A549 (cell line): ENCODE data around the gene GJA4. TPM values are rescaled to one million over a fixed set of nuclear protein-coding genes. Genes with fewer than 3 reads are reported as not detected.

Experiments used
- ATAC-seq, 2 experiments: fragments of 200-7000 bp in 1 of 2; fragments of >200 bp in 1 of 2; cut with Nextera tagmentation in 1 of 2; cut with Tn5 transposase in 1 of 2; 3 replicates each; pipeline versions ENCODE4 v1.8.0 to v1.9.1; 2018 to 2020; ENCODE audit warnings: mild to moderate bottlenecking in 1 of 2, moderate library complexity in 1 of 2
- CTCF ChIA-PET: fragments of 300-600 bp; sonication (Branson Sonifier 250); formaldehyde crosslinking; extraction: SDS; loops from one replicate; lab custom pipeline; 2021; ENCODE audit warnings: antibody characterized with exemption, inconsistent platforms; lab: Yijun Ruan, JAX
- POLR2A ChIA-PET: fragments of 350-600 bp; formaldehyde crosslinking; extraction: SDS; loops from one replicate; lab custom pipeline; 2021; ENCODE audit warnings: antibody characterized with exemption, inconsistent platforms; lab: Yijun Ruan, JAX
- DNase-seq, 2 experiments: peaks; one replicate each; pipeline versions ENCODE4 v3.0.0 to v3.0.0-alpha.2; 2011 to 2016; ENCODE audit warnings: low read depth in 1 of 2, low spot score in 1 of 2
- FAIRE-seq: peaks from 2 replicates; lab custom pipeline; 2011; peaks lifted over from hg19 to GRCh38; lab: Jason Lieb, UNC
- H3K27ac ChIP-seq, 2 experiments: fragments of >200 bp; sonication (Bioruptor Twin); formaldehyde crosslinking; 3 replicates each; pipeline ENCODE4 v1.5.1; 2016 to 2017
- H3K4me1 ChIP-seq: fragments of >200 bp; sonication (Bioruptor Twin); formaldehyde crosslinking; 3 replicates; pipeline ENCODE4 v1.6.1; 2016
- H3K4me2 ChIP-seq: fragments of >200 bp; sonication (Bioruptor Twin); formaldehyde crosslinking; 3 replicates; pipeline ENCODE4 v1.6.1; 2016
- H3K4me3 ChIP-seq: fragments of >200 bp; sonication (Bioruptor Twin); formaldehyde crosslinking; 3 replicates; pipeline ENCODE4 v1.5.1; 2016
- H3K9me3 ChIP-seq: fragments of >200 bp; sonication (Bioruptor Twin); formaldehyde crosslinking; 3 replicates; pipeline ENCODE4 v1.6.1; 2016
- BCL3 ChIP-seq: fragments of >200 bp; sonication (Bioruptor Twin); formaldehyde crosslinking; IDR thresholded peaks from 3 replicates; pipeline ENCODE4 v1.6.1; 2016
- ESRRA ChIP-seq: fragments of 150-350 bp; IDR thresholded peaks from 2 replicates; pipeline ENCODE4 v1.6.1; 2014; ENCODE audit warnings: mild to moderate bottlenecking, low read length, borderline replicate concordance
- FOSB ChIP-seq: fragments of 250-450 bp; sonication (Bioruptor Pico); IDR thresholded peaks from 2 replicates; pipeline ENCODE4 v1.5.0; 2020; ENCODE audit warnings: mild to moderate bottlenecking, moderate library complexity
- HOXB13 ChIP-seq: fragments of 250-450 bp; sonication (Bioruptor Pico); IDR thresholded peaks from 2 replicates; pipeline ENCODE4 v1.5.0; 2020; ENCODE audit warnings: low read depth, mild to moderate bottlenecking, moderate library complexity
- HOXB5 ChIP-seq: fragments of 250-450 bp; sonication (Bioruptor Pico); IDR thresholded peaks from 2 replicates; pipeline ENCODE4 v1.5.0; 2020; ENCODE audit warnings: mild to moderate bottlenecking, moderate library complexity
- JUNB ChIP-seq: fragments of >200 bp; sonication (Bioruptor Twin); formaldehyde crosslinking; IDR thresholded peaks from 2 replicates; pipeline ENCODE4 v1.6.1; 2016
- KDM1A ChIP-seq: fragments of 200-600 bp; sonication (generic); IDR thresholded peaks from 2 replicates; pipeline ENCODE4 v1.6.1; 2016; ENCODE audit warnings: low read depth, mild to moderate bottlenecking
- POLR2A ChIP-seq: IDR thresholded peaks from 2 replicates; pipeline ENCODE4 v1.6.1; 2012; ENCODE audit warnings: mild to moderate bottlenecking, low read length
- RARB ChIP-seq: fragments of 250-450 bp; sonication (Bioruptor Pico); IDR thresholded peaks from 2 replicates; pipeline ENCODE4 v1.8.0; 2021; ENCODE audit warnings: mild to moderate bottlenecking, moderate library complexity
- RCOR1 ChIP-seq: fragments of 150-350 bp; IDR thresholded peaks from 2 replicates; pipeline ENCODE4 v1.6.1; 2014; ENCODE audit warnings: antibody characterized with exemption, low read length, low read depth
- TP53 ChIP-seq: fragments of 250-450 bp; sonication (Bioruptor Pico); IDR thresholded peaks from 2 replicates; pipeline ENCODE4 v1.5.0; 2021; ENCODE audit warnings: mild to moderate bottlenecking, moderate library complexity
- ZC3H11A ChIP-seq: fragments of 450-650 bp; IDR thresholded peaks from 2 replicates; pipeline ENCODE4 v1.6.1; 2014; ENCODE audit warnings: antibody characterized with exemption, mild to moderate bottlenecking
- ZNF302 ChIP-seq: fragments of 250-450 bp; sonication (Bioruptor Pico); IDR thresholded peaks from 2 replicates; pipeline ENCODE4 v1.9.0; 2021; ENCODE audit warnings: inconsistent platforms, mild to moderate bottlenecking, moderate library complexity
- WGBS: methylation state at CpG from one replicate; pipeline ENCODE4 v1.1.6; 2017; ENCODE audit errors: missing lambda C conversion rate; 5-methylcytosine and 5-hydroxymethylcytosine counted together
- polyA plus RNA-seq, 4 experiments: library from polyadenylated mRNA; depleted of rRNA in 3 of 4; stranded (reverse); fragments of >200 nt; fragmentation: RNase III in 1 of 4; extraction: RNeasy Plus Mini Kit Qiagen cat#74134 plus additional on column Dnase treatment in 1 of 4; gene quantifications; 2 replicates in 3 of 4; 3 replicates in 1 of 4; pipeline ENCODE4 v1.2.3, GENCODE V29; 2011 to 2017
- TF ChIP-seq, protein P1 (sequence below): fragments of 250-450 bp; sonication (Bioruptor Pico); IDR thresholded peaks from 2 replicates; pipeline ENCODE4 v1.5.0; 2020; ENCODE audit warnings: low read depth, mild to moderate bottlenecking, moderate library complexity

GJA4 gene
- polyA plus RNA-seq, 2 of the 4 experiments (the other 2 are of a cell fraction): not detected

DNA sequence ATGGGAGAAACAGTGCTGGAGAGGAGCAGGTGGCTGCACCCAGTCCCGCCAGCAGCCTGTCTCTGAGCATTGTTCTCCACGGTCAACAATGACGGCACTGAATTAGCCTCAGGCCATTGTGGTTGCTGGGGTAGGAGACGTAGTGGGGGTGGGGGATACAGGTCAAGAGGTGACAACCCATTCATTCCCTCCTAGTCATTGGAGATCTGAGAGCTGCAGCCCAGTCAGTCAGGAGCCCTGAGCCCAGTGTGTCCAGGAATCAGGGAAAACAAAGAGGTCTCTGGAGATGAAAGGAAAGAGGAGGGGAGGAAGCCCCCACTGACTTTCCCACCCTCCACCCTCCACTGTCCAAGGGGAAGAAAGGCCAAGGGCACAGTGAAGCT is 51.4 kb downstream of the GJA4 start:
- H3K4me3 ChIP-seq: no peak overlapping the region
- DNase-seq (no peak), ATAC-seq (no peak), FAIRE-seq (no peak)
- no peak for TF ChIP-seq POLR2A
- TF ChIP-seq, protein P1, sequence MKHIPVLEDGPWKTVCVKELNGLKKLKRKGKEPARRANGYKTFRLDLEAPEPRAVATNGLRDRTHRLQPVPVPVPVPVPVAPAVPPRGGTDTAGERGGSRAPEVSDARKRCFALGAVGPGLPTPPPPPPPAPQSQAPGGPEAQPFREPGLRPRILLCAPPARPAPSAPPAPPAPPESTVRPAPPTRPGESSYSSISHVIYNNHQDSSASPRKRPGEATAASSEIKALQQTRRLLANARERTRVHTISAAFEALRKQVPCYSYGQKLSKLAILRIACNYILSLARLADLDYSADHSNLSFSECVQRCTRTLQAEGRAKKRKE: no peak
- TF ChIP-seq ZC3H11A: no peak
- TF ChIP-seq HOXB13 (CRISPR knock-in tag): no peak
- no peak for TF ChIP-seq RCOR1
- no peak for TF ChIP-seq KDM1A
- no peak for TF ChIP-seq ZNF302 (CRISPR knock-in tag)
- no peak for TF ChIP-seq BCL3
- no peak for TF ChIP-seq HOXB5 (CRISPR knock-in tag)
- no peak for TF ChIP-seq TP53
- no peak for TF ChIP-seq FOSB (CRISPR knock-in tag)
- no peak for TF ChIP-seq JUNB
- no peak for TF ChIP-seq RARB (CRISPR knock-in tag)
- TF ChIP-seq ESRRA: no peak
- POLR2A ChIA-PET: no interaction called here
- CTCF ChIA-PET: interaction anchor here (1.8 kb wide), 1 partner anchor 8 kb away, joined by 12 read pairs; no protein-coding TSS in a partner anchor
- no peaks in the 10 kb centered on the region for H3K9me3 ChIP-seq
- no peak overlapping the region for H3K4me2 ChIP-seq
- 75% methylated on average over 2 of the region's 4 CpGs for WGBS
- no peaks in the 10 kb centered on the region for H3K4me1 ChIP-seq
- H3K27ac ChIP-seq: no peak overlapping the region

Other genes with a start within 250 kb of the GJA4 start
- gene GJB5, start 38.0 kb upstream of the GJA4 start, polyA plus RNA-seq (2011; rRNA removed): 0.11 and 0.16 TPM in 2 replicates
- gene GJB5, start 38.0 kb upstream of the GJA4 start, polyA plus RNA-seq (2017; fragmentation: RNase III; extraction: RNeasy Plus Mini Kit Qiagen cat#74134 plus additional on column Dnase treatment): 0.09 to 0.15 TPM in 2 of 3 replicates, not detected in the other
- 0.07 TPM in 1 of 2 replicates, not detected in the other for gene GJB4, start 33.3 kb upstream of the GJA4 start, polyA plus RNA-seq (2011; rRNA removed)
- gene GJB4, start 33.3 kb upstream of the GJA4 start, polyA plus RNA-seq (2017; fragmentation: RNase III; extraction: RNeasy Plus Mini Kit Qiagen cat#74134 plus additional on column Dnase treatment): 0.04 to 0.07 TPM in 2 of 3 replicates, not detected in the other
- 0.50 and 0.81 TPM in 2 replicates for gene GJB3, start 11.8 kb upstream of the GJA4 start, polyA plus RNA-seq (2011; rRNA removed)
- 0.75 to 0.84 TPM (median 0.76 TPM) in 3 replicates for gene GJB3, start 11.8 kb upstream of the GJA4 start, polyA plus RNA-seq (2017; fragmentation: RNase III; extraction: RNeasy Plus Mini Kit Qiagen cat#74134 plus additional on column Dnase treatment)
- gene SMIM12, start 66.8 kb downstream of the GJA4 start, polyA plus RNA-seq (2011; rRNA removed): 34.6 and 35.8 TPM in 2 replicates
- 34.5 to 37.5 TPM (median 34.6 TPM) in 3 replicates for gene SMIM12, start 66.8 kb downstream of the GJA4 start, polyA plus RNA-seq (2017; fragmentation: RNase III; extraction: RNeasy Plus Mini Kit Qiagen cat#74134 plus additional on column Dnase treatment)
- gene DLGAP3, start 136.7 kb downstream of the GJA4 start, polyA plus RNA-seq (2011; rRNA removed): 0.03 TPM in 1 of 2 replicates, not detected in the other
- gene DLGAP3, start 136.7 kb downstream of the GJA4 start, polyA plus RNA-seq (2017; fragmentation: RNase III; extraction: RNeasy Plus Mini Kit Qiagen cat#74134 plus additional on column Dnase treatment): 0.04 to 0.07 TPM (median 0.05 TPM) in 3 replicates
- 27.2 and 31.8 TPM in 2 replicates for gene TMEM35B, start 192.3 kb downstream of the GJA4 start, polyA plus RNA-seq (2011; rRNA removed)
- gene TMEM35B, start 192.3 kb downstream of the GJA4 start, polyA plus RNA-seq (2017; fragmentation: RNase III; extraction: RNeasy Plus Mini Kit Qiagen cat#74134 plus additional on column Dnase treatment): 12.6 to 16.8 TPM (median 13.3 TPM) in 3 replicates
- gene ZMYM6, start 238.9 kb downstream of the GJA4 start, polyA plus RNA-seq (2011; rRNA removed): 9.7 and 10.9 TPM in 2 replicates
- gene ZMYM6, start 238.9 kb downstream of the GJA4 start, polyA plus RNA-seq (2017; fragmentation: RNase III; extraction: RNeasy Plus Mini Kit Qiagen cat#74134 plus additional on column Dnase treatment): 4.4 to 5.4 TPM (median 4.5 TPM) in 3 replicates